HepG2 (cell line): ENCODE data around the gene GIPC3. TPM values are rescaled to one million over a fixed set of nuclear protein-coding genes. Genes with fewer than 3 reads are reported as not detected.

Experiments
- ATAC-seq: fragments of 200-7000 bp; cut with Tn5 transposase; 3 replicates; pipeline ENCODE4 v1.9.1; 2020; ENCODE audit warnings: mild to moderate bottlenecking, moderate library complexity
- BruUV-seq: library from RNA; stranded (reverse); fragments of 400-500 nt; replicated peaks from 2 replicates; lab custom pipeline; 2021; lab: Mats Ljungman, UMichigan
- CTCF ChIA-PET: fragments of 300-600 bp; formaldehyde crosslinking; extraction: SDS; loops from one replicate; lab custom pipeline; 2021; ENCODE audit warnings: low total read pairs, inconsistent platforms, low intra/inter-chr PET ratio; lab: Yijun Ruan, JAX
- POLR2A ChIA-PET: fragments of 350-600 bp; sonication (Branson Sonifier 250); formaldehyde crosslinking; loops from one replicate; lab custom pipeline; 2020; ENCODE audit warnings: antibody characterized with exemption, inconsistent platforms; lab: Yijun Ruan, JAX
- DNase-seq: peaks from one replicate; pipeline ENCODE4 v3.0.0-alpha.2; 2015; ENCODE audit warnings: low spot score
- FAIRE-seq: peaks from 3 replicates; lab custom pipeline; 2011; peaks lifted over from hg19 to GRCh38; lab: Jason Lieb, UNC
- H2AFZ ChIP-seq: one replicate; pipeline ENCODE4 v1.6.1; 2011; ENCODE audit warnings: low read length, inconsistent platforms
- H3K27ac ChIP-seq: fragments of 300-600 bp; 3 replicates; pipeline ENCODE4 v1.8.0; 2011; ENCODE audit warnings: mixed run types, mild to moderate bottlenecking, mixed read lengths, low read length, inconsistent platforms; ENCODE audit not compliant: insufficient read depth; ENCODE audit errors: extremely low read length
- H3K27me3 ChIP-seq, 2 experiments: fragments of 200-600 bp in 1 of 2; 2 replicates in 1 of 2; 3 replicates in 1 of 2; pipeline versions ENCODE4 v1.6.0 to v1.8.0; 2011; ENCODE audit warnings: low read length in 2 of 2, mild to moderate bottlenecking in 2 of 2, moderate library complexity in 2 of 2, inconsistent platforms in 1 of 2; ENCODE audit not compliant: insufficient read depth in 2 of 2, control insufficient read depth in 1 of 2
- H3K36me3 ChIP-seq, 2 experiments: fragments of 200-600 bp in 1 of 2; replicated peaks in 1 of 2; 2 replicates in 1 of 2; 3 replicates in 1 of 2; pipeline versions ENCODE4 v1.5.1 to v1.8.0; 2011; ENCODE audit warnings: low read length in 2 of 2, inconsistent platforms in 1 of 2; ENCODE audit not compliant: insufficient read depth in 2 of 2, control insufficient read depth in 1 of 2
- H3K4me1 ChIP-seq: 2 replicates; pipeline ENCODE4 v1.5.1; 2012; ENCODE audit warnings: low read length, inconsistent platforms; ENCODE audit not compliant: insufficient read depth
- H3K4me2 ChIP-seq: 2 replicates; pipeline ENCODE4 v1.6.0; 2011; ENCODE audit warnings: low read depth, low read length, inconsistent platforms
- H3K4me3 ChIP-seq, 3 experiments: fragments of 200-600 bp in 1 of 3; sonication (generic), shearing (Covaris generic) in 1 of 3; replicated peaks in 1 of 3; 2 replicates each; pipeline ENCODE4 v1.5.1; 2011 to 2016; ENCODE audit warnings: low read length in 3 of 3, inconsistent platforms in 2 of 3, low read depth in 2 of 3, mild to moderate bottlenecking in 2 of 3, control low read depth in 1 of 3, mixed read lengths in 1 of 3; ENCODE audit not compliant: insufficient read depth in 1 of 3
- H3K79me2 ChIP-seq: one replicate; pipeline ENCODE4 v1.6.1; 2011; ENCODE audit warnings: low read length, inconsistent platforms; ENCODE audit not compliant: insufficient read depth
- H3K9ac ChIP-seq: 2 replicates; pipeline ENCODE4 v1.6.0; 2011; ENCODE audit warnings: mild to moderate bottlenecking, low read depth, low read length, inconsistent platforms; ENCODE audit not compliant: insufficient read depth
- H3K9me3 ChIP-seq: 2 replicates; pipeline ENCODE4 v1.5.1; 2012; ENCODE audit warnings: mild to moderate bottlenecking, low read length
- H4K20me1 ChIP-seq: 2 replicates; pipeline ENCODE4 v1.6.0; 2011; ENCODE audit warnings: inconsistent platforms, mild to moderate bottlenecking, low read length, moderate library complexity; ENCODE audit not compliant: insufficient read depth
- RBFOX2 ChIP-seq: fragments of 200-400 bp; formaldehyde crosslinking; IDR thresholded peaks from 2 replicates; pipeline ENCODE4 v1.6.1; 2017; ENCODE audit warnings: low read depth, mild to moderate bottlenecking, low read length
- ZBTB8A ChIP-seq: sonication (generic); formaldehyde crosslinking; IDR thresholded peaks from 2 replicates; pipeline ENCODE4 v1.4.0; 2020; ENCODE audit warnings: mild to moderate bottlenecking, low read depth, missing genetic modification reagents, borderline replicate concordance
- ZXDC ChIP-seq: sonication (generic); formaldehyde crosslinking; IDR thresholded peaks from 2 replicates; pipeline ENCODE4 v1.5.0; 2020; ENCODE audit warnings: mild to moderate bottlenecking, missing genetic modification reagents
- WGBS: methylation state at CpG from one replicate; pipeline ENCODE4 v1.1.6; 2017; ENCODE audit warnings: low lambda C conversion rate; 5-methylcytosine and 5-hydroxymethylcytosine counted together
- in situ Hi-C: cut with HindIII; loops from 2 replicates; pipeline ENCODE4 v1.10.0; 2017; ENCODE audit warnings: low pct_unique_long_range_greater_than_20kb; ENCODE audit not compliant: extremely low pct_ligation_motif_present
- intact Hi-C: fragments of 100-400 bp; cut with micrococcal nuclease; formaldehyde crosslinking; loops from one replicate; pipeline ENCODE4 v1.10.0; 2022; ENCODE audit not compliant: unreplicated experiment
- polyA plus RNA-seq, 8 experiments: library from polyadenylated mRNA; depleted of rRNA in 3 of 8; stranded (reverse) in 7 of 8; unstranded in 1 of 8; fragments of >200 nt; fragmentation: Illumina TruSeq in 4 of 8; extraction: Trizol in 4 of 8; gene quantifications; 2 replicates each; pipeline versions ENCODE4 v1.2.1 to v1.2.3, GENCODE V29; 2011 to 2016; ENCODE audit warnings: low read depth in 4 of 8, missing spikeins in 1 of 8, mixed read lengths in 1 of 8; ENCODE audit not compliant: insufficient read depth in 1 of 8
- total RNA-seq, 5 experiments: library from RNA; depleted of rRNA; stranded (reverse); fragments of >200 nt; fragmentation: Illumina TruSeq; extraction: Trizol; gene quantifications; 2 replicates each; pipeline ENCODE4 v1.2.3, GENCODE V29; 2016; ENCODE audit warnings: low read depth in 1 of 5

The GIPC3 gene
- total and polyA plus RNA-seq, 2 of the 13 experiments (the other 11 are each of a cell fraction or from before 2014, with no cell fraction given), result 0.05 TPM; not detected in 1

GRCh38 chr19:3575949-3576673, 9.2 kb upstream of the GIPC3 start:
- peaks cover 27% of the 10 kb centered on the region for H3K4me1 ChIP-seq
- ATAC-seq (no peak), FAIRE-seq (no peak), DNase-seq (no peak)
- in situ Hi-C loops (no loop called here), intact Hi-C loops (loop anchor here (1.0 kb wide), 1 partner anchor 31 kb away; no protein-coding TSS in a partner anchor)
- H3K9ac ChIP-seq, result no peak overlapping the region
- peaks cover 2% of the 10 kb centered on the region for H3K79me2 ChIP-seq
- no peaks in the 10 kb centered on the region for H3K27me3 ChIP-seq
- no peak overlapping the region for H3K4me2 ChIP-seq
- no peak overlapping the region for H2AFZ ChIP-seq
- no peaks in the 10 kb centered on the region; a peak in 1 of 5 replicates for H3K36me3 ChIP-seq
- TF ChIP-seq ZBTB8A (CRISPR knock-in tag) (no peak), RBFOX2 (peak; percentile 47; the same call in 1 of the 2 replicates), ZXDC (no peak)
- CTCF ChIA-PET, result interaction anchor here (1.0 to 1.6 kb wide), 2 partner anchors 29 to 31 kb away, joined by 3 to 14 read pairs; no protein-coding TSS in a partner anchor
- POLR2A ChIA-PET, result interaction anchor here (0.7 kb wide), 1 partner anchor 22 kb away, joined by 3 read pairs; no protein-coding TSS in a partner anchor
- no peak overlapping the region for H3K27ac ChIP-seq
- H3K4me3 ChIP-seq, result no peak overlapping the region
- 99% methylated on average over 19 of the region's 29 CpGs for WGBS
- H3K9me3 ChIP-seq, result no peaks in the 10 kb centered on the region
- H4K20me1 ChIP-seq, result peaks cover 4% of the 10 kb centered on the region
- no TSS peak for BruUV-seq
